Iris pigment epithelial cell (primary cell): ENCODE measurements around the gene UNC93A.
"Not testable (repeated sequence)": the region's sequence is repeated elsewhere in the genome, so short reads cannot be mapped to it uniquely, and the experiment has no call there.

ENCODE experiments used
- DNase-seq: peaks from one replicate; pipeline ENCODE4 v3.0.0-alpha.2; 2011; ENCODE audit warnings: low read depth

The UNC93A gene

DNA sequence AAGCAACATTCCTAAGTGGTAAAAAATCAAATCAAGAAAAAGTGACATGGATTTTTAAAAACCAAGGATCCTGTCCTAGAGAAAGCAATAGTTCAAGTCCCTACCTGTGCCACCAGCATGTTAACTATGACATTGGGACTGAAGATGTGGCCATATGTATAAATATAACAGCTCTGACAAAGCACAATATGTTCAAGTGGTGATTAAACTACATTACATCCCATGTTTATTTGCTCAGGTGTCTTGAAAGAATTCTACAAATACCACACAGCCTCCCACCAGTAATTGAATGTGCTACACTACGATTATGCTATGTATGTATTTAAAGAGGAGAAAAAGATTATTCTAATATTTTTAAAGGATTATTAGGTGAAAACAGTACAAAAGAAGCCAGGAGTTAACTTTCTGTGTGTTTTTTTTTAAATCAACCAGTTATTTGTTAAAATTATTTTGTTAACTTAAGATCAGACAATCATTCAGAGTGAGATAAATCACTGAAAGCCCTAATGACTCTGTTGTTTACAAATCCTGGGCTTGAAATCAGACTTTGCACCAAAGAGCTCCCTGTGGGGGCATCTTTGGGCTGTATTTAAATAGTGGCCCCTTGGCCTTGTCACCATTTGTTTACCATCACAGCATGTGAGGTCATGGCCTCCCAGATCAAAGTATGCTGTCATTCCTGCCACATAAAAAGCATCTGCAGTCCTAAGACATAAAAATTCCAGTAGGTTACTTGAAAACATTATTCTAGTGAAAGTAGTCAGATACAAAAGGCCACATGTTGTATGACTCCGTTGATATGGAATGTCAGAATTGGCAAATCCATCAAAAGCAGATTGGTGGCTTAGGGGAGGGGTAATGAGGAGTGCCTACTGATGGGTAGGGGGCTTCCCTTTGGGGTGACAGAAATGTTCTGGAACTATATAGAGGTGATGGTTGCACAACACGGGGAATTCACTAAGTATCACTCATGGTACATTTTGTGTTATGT is 50.8 kb downstream of the UNC93A start:
- DNase-seq: no peak

DNA sequence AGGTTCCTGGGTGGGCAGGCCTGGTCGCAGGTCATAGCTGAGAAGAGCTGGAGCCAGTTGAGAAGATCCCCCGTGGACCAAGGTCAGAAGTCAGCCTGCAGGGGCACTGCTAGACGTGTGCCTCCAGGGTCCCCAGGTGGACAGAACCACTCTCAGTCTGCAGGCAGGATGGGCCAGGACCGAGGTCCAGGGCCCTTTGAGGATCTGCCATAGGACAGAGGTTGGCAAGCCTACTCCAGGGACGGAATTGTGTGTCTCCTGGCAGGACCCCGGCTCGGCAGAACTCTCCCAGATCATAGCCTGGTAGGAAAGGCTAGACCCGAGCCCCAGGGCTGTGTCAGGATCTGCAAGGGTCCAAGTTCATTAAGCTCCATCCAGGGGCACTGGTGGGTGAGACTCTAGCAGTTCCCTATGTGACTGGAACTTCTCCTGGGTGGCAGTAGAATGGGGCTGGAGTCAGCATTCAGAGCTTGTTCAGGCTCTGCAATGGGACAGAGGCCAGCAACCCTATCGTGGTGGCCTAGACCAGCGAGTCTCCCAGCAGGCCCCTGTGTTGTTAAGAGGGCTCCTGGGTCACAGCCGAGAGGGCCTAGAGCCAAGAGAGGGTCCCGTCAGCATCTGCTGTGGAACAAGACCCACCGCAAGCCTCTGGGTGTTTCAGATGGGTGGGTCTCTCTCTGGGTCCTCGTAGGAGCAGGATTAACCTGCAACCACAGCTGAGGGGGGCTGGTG is 51.9 kb downstream of the UNC93A start:
- no peak for DNase-seq

DNA sequence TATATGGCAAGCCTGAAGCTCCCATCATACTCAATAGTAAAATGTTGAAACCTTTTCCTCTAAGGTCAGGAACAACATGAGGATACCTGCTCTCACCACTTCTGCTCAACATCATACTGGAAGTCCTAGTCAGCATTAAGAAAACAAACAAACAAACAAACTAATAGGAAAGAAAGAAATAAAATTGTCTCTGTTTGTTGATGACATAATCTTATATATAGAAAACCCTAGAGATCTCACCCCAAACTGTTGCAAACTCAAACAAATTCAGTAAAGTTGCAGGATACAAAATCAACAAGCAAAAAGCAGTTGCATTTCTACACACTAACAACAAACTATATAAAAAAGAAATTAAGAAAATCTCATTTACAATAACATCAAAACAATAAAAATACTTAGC is 54.2 kb downstream of the UNC93A start:
- no peak for DNase-seq

DNA sequence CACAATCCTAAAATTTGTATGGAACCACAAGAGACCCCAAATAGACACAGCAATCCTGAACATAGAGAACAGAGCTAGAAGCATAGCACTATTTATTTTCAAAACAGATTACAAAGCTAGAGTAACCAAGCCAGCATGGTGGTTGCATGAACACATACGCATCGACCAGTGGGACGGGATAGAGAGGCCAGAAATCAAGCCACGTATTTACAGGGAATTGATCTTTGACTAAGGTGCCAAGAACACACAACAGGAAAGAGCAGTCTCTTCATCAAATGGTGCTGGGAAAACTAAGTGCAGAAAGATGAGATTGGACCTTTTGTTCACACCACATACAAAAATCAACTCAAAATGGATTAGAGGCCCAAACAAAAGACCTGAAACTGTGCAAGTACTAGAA is 54.8 kb downstream of the UNC93A start:
- no peak for DNase-seq

DNA sequence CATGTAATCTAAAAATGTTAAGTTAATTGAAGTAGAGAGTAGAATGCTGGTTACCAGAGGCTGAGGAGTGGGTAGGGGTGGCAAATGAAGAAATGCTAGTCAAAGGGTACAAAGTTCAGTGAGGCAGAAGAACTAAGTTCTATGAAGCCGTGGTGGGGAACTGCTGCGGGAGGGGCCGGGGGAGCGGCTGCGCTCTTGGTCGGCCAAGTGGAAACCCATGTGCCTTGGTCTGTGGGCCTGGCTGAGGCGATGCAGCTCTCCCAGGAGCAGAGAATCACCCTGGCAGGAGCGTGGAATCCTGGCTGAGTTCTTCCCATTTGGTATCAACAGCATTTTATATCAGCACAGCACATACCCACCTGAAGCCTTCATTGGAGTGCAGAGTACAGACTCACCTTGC is 56.1 kb downstream of the UNC93A start:
- no peak for DNase-seq

DNA sequence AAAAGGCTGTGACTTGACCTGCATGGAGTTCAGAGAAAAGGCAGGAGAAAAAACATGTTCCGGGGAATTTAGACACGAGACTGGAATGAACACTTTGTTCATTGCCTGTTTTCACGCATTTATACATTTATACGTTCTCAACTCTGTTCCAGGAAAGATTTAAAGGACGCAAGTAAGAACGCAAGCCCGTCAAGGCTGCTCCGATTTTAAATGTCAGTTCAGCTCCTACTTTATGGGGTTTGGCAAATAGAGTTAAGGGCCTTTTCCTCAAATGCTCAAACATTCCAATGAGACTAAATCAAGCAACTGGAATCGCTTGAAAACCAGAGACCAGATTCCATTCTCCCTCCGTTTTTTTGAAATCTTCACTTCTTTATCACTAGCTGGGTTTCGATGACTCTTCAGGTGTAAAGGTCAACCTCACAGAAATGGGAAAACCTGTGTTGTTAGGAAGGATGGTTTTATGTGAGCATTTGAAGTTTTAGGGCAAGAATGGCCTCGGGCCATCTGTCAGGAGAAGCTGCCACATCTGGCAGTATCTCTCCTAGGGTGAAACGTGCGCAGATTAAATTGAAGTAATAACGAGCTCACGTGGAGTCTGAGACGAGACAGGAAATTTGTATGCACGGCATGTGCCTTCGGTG is 58.6 kb downstream of the UNC93A start:
- no peak for DNase-seq

DNA sequence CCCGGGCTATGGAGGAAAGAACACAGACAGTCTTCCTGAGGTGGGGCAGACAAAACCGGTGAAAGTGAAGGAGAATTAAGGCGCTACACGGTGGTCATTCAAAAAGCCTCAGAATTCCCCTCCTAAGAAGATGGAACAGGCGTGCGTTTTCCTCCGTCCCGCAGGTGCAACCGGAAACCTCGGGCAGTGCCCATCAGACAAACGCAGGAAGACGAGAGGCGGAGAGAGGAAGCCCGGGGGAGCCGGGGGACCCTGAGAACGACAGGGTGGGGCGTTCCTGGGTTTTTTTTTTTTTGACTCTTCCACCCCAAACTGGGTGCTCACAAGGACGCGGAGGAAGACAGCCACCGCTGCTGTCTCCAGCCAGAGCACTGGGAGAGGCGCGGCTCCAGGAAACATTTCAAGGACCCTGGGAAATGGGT is 59.2 kb downstream of the UNC93A start:
- no peak for DNase-seq

DNA sequence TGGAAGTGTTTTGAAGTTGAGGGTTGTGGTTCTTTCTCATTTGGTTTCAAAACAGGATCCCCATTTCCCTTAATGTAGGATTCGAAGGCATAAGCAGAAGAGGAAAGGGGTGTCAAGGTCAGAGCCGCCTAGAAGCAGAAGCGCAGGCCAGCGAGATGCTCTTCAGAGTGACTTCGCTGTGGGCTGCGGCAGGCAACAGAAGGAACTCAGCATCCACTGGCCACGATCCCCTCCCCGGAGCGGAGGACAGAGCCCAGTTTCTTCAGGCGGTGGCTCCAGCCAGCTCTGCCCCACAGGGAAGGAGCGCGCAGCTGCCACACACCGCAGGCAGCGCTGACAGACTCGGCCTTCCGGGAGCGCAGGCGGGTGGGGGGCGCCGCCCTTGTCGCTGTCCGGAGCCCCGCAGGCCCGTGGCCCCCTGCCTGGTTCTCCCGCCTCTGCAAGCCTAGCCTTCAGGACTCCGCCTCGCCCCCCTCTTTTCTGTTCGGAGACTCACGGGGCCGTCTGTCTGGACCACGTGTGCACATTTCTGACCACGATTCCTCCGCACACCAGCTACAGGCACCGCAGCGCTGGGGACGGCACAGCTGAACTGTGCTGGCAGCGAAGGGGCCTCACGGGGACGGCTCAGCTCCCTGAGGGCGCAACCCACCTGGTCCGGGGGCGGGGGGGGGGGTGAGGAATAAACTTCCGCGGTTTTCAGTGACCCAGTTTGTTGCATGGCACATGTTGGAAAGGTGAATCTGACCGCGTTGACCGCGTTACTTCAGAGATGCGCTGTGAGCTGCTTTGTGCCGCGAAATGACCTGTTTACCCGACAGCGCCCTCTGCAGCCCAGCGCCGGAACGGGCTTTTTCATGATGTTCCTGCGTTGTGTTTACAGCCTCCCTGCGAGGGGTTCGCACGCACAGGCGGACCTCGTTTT is 59.9 kb downstream of the UNC93A start:
- DNase-seq: peak; percentile 52

DNA sequence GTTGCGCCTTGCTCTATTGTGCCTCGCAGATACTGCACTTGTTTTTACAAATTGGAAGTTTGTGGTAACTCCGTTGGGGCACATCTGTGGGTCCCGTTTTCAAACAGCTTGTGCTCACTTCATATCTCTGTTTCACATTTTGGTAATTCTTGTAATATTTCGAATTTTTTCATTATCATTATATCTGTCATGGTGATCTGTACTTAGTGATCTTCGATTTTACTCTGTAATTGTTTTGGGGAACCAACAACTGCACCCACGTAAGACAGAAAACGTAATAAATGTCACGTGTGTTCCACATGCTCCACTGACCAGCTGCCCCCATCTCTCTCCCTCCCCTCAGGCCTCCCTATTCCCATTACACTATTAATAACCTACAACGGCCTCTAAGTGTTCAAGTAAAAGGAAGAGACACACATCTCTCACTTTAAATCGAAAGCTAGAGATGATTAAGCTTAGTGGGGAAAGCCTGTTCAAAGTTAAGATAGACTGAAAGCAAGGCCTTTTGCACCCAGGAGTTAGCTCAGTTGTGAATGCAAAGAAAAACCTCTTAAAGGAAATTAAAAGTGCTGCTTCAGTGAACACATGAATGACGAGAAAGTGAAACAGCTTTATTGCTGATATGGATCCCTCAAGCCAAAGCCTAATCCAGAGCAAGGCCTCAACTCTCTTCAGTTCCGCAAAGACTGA is 60.7 kb downstream of the UNC93A start:
- DNase-seq: no peak

DNA sequence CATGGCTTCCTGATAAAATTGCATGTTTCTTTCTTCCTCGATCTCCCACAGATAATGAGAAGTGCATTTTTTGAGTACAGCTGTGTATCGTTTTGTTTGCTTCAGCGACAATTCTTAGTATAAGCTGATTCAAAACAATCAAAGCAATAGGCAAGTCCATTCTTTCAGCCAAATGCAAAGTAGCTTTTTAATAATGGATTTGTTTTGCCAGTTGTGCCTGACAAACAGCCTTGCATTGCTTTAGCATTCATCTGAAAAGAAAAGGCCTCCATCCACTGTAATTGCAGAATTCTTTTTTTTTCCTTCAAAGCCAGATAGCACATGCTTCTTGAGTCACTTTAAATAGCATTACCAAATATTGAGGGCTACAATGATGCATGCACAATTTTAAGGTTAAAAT is 65.8 kb downstream of the UNC93A start:
- DNase-seq: no peak

DNA sequence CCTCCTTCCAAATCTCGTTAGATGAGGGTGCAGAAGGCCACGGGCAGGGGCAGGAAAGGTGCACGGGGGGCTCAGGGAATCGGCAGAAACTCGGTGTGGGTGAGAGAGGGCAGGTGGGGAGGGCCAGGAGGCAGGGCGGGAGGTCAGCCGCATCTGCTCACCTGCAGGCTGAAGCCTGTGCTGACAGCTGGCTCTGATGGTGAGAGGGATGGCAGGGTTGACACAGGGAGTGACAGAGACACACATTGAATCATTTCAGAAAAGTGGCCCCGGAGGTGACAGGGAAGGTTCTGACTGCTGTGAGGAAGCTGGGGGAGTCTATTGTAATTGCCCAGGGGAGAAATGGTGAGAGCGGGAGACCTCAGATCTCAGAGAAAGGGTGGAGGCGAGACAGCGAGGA is 67.3 kb downstream of the UNC93A start:
- DNase-seq: not testable (repeated sequence)

DNA sequence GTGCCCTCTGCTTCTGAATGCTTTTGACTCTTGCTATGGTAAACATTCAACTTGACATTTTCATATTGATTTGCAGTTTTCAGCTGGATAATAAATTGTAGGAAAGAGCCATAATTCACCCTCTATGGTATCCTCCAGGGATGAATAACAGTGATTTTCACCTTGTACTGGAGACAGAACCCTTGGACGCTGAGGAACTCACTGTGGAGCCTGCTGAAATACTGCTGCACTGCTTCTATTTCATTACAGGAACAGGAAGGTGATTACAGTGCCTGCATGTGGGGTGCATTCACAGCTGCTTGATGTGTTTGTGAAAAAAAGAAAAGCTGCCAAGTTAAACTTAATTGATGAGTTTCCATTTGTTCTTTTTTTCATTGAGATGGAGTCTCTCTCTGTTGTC is 70.1 kb downstream of the UNC93A start:
- DNase-seq: not testable (repeated sequence)
